ENCODE measurements around the gene SENP8.

DNA sequence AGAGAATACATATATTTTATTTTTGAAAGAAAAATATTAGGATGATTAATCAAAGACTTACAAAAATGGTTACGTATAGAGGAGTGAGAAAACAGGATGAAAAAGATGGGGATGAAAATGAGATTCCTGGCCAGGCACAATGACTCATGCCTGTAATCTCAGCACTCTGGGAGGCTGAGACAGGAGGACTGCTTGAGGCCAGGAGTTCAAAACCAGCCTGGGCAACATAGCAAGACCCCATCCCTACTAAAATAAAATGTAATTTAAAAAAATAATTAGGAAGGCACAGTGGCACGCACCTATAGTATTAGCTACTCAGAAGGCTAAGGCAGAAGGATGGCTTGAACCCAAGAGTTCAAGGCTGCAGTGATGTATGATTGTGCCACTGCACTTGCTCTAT is 12.1 kb upstream of the SENP8 start:
- TF ChIP-seq, protein P1, sequence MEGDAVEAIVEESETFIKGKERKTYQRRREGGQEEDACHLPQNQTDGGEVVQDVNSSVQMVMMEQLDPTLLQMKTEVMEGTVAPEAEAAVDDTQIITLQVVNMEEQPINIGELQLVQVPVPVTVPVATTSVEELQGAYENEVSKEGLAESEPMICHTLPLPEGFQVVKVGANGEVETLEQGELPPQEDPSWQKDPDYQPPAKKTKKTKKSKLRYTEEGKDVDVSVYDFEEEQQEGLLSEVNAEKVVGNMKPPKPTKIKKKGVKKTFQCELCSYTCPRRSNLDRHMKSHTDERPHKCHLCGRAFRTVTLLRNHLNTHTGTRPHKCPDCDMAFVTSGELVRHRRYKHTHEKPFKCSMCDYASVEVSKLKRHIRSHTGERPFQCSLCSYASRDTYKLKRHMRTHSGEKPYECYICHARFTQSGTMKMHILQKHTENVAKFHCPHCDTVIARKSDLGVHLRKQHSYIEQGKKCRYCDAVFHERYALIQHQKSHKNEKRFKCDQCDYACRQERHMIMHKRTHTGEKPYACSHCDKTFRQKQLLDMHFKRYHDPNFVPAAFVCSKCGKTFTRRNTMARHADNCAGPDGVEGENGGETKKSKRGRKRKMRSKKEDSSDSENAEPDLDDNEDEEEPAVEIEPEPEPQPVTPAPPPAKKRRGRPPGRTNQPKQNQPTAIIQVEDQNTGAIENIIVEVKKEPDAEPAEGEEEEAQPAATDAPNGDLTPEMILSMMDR (conservative IDR thresholded peaks at IDR 0.05; ENCODE audit: low read depth, low read length): no peak
- TF ChIP-seq EZH2 (IDR thresholded peaks at IDR 0.05; ENCODE audit: borderline replicate concordance, low read depth, low read length, poor library complexity, severe bottlenecking): no peak

Data from A673 (cell line).